WERI-Rb-1 (cell line): Measurements from ENCODE around the gene DENND1A.
A peak's percentile ranks its signal among the peaks of the same experiment; 100 is the strongest.

Experiments used
- DNase-seq: peaks from one replicate; pipeline ENCODE4 v3.0.0-alpha.2; 2020
- H3K27ac ChIP-seq: fragments of 250-450 bp; sonication (Bioruptor Pico); 2 replicates; pipeline ENCODE4 v1.5.1; 2020; ENCODE audit warnings: mild to moderate bottlenecking, moderate library complexity
- H3K27me3 ChIP-seq: fragments of 250-450 bp; sonication (Bioruptor Pico); 2 replicates; pipeline ENCODE4 v1.5.1; 2021; ENCODE audit warnings: mild to moderate bottlenecking, low read depth, moderate library complexity; ENCODE audit not compliant: insufficient read depth, severe bottlenecking
- H3K36me3 ChIP-seq: fragments of 250-450 bp; sonication (Bioruptor Pico); 2 replicates; pipeline ENCODE4 v1.5.1; 2020; ENCODE audit warnings: mild to moderate bottlenecking, moderate library complexity
- H3K4me3 ChIP-seq: 2 replicates; pipeline ENCODE4 v1.5.1; 2011; ENCODE audit warnings: low read depth, mild to moderate bottlenecking, control low read depth, low read length
- H3K9me3 ChIP-seq: fragments of 250-450 bp; sonication (Bioruptor Pico); 2 replicates; pipeline ENCODE4 v1.5.1; 2021; ENCODE audit warnings: mild to moderate bottlenecking, moderate library complexity; ENCODE audit not compliant: severe bottlenecking
- TF ChIP-seq, protein P1 (sequence below): IDR thresholded peaks from 2 replicates; pipeline ENCODE4 v1.5.1; 2011; ENCODE audit warnings: low read depth, mild to moderate bottlenecking, control low read depth, inconsistent platforms, low read length

DENND1A gene

DNA sequence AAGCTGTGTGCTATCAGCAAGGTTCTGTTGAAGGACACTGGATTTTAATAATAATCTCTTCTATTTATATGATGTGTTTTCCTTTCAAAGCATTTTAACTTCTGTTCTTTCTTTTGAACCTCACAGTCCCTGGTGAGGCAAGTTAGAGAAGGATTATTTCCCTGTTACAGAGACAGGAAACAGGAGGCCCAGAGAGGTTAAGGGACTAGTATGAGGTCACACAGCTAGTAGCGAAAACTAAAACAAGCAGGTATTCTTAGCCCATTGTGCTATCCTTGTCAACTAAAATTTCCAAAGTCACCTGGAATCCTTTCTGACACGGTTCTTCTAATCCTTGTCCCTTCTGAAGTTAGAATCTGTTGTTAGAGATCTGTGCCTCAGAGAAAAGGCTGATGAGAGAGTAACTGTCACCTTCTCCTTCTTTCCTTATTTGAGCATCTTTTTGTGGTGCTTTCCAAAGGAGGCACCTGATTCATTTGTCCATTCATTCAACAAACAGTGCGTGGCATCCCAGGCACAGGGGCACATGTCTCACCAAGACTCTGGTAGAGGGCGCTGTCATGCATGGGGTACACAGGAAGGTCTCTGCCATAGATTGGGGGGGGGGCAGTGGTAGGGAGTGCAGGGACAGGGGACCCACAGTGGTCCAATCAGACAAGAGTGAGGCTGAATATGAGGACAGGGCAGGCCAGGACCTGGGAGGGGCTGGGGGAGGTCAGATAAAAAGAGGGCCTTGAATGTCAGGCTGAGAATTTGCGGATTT, 512.5 kb downstream of the DENND1A start:
- no peak for DNase-seq
- TF ChIP-seq, protein P1, sequence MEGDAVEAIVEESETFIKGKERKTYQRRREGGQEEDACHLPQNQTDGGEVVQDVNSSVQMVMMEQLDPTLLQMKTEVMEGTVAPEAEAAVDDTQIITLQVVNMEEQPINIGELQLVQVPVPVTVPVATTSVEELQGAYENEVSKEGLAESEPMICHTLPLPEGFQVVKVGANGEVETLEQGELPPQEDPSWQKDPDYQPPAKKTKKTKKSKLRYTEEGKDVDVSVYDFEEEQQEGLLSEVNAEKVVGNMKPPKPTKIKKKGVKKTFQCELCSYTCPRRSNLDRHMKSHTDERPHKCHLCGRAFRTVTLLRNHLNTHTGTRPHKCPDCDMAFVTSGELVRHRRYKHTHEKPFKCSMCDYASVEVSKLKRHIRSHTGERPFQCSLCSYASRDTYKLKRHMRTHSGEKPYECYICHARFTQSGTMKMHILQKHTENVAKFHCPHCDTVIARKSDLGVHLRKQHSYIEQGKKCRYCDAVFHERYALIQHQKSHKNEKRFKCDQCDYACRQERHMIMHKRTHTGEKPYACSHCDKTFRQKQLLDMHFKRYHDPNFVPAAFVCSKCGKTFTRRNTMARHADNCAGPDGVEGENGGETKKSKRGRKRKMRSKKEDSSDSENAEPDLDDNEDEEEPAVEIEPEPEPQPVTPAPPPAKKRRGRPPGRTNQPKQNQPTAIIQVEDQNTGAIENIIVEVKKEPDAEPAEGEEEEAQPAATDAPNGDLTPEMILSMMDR: peak; percentile 35
- no peaks in the 10 kb centered on the region for H3K9me3 ChIP-seq
- no peak overlapping the region for H3K4me3 ChIP-seq
- H3K27ac ChIP-seq: no peak overlapping the region
- H3K27me3 ChIP-seq: no peaks in the 10 kb centered on the region
- peaks cover 12% of the 10 kb centered on the region for H3K36me3 ChIP-seq

DNA sequence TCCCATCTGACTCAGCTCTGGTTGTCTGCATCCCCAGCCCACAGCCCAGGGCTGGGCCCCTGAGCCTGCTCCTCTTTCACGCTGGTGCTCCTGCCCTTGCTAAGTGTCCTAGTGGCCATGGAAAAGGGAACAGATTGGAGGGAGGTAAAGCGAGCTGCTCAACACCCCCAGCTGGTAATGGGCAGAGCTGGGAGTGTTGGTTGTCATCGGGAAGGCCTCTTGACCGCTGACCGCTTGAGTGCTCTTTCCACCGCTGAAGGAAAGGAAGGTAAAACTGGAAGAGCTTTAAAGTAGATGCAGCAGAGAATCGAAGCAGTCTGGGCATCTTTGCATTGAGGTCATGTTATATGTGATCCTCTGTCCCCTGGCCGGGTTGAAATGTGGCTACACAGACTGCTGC, 513.8 kb downstream of the DENND1A start:
- H3K9me3 ChIP-seq: no peaks in the 10 kb centered on the region
- no peaks in the 10 kb centered on the region for H3K27me3 ChIP-seq
- TF ChIP-seq, protein P1: no peak
- H3K36me3 ChIP-seq: peaks cover 12% of the 10 kb centered on the region
- DNase-seq: no peak
- H3K4me3 ChIP-seq: no peak overlapping the region
- H3K27ac ChIP-seq: no peak overlapping the region

DNA sequence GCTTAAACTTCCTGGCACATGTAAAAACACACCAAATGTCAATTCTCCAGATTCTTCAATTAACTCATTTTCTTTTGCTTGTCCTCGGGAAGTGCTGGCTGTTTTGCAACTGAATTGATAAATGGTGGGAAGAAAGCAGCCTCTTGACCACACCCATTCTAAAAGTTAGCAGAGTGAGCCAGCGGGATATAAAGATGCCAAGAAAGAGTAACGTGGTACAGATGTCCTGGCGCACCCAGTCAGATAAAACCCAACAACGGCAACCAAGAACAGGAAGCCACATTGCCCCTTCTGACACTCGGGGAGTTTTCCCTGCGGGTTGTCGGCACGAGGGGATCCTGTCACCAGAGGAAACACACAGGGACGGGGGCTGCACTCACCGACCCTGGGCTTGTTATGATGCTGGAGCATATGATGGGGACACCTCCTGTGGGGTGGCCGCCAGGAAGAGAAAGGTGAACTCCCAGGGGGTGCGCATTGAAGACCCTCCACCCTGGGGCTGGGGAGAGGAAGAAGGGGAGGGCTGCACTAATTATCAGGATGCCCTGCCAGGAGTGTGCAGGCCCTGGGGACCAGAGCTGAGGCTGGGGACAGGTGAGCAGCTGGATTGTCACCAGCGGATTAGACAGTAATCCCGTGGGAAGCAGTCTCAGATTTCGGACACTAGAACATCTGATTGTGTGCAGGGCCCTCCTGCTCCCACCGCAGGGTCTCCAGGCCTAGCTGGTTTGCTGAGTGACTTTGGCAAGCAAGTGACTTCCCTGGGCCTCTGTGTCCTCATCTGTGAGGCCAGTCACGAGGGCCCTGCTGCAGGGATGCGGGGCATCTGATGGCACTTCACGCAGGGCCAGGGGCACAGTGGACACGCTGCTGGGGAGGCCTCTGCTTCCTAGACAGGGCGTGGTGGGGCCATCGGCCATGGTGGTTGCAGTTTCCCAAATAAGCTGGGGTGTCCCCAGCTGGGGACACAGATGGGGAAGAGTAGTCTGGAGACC, 514.7 kb downstream of the DENND1A start:
- peak; percentile 76 for DNase-seq
- H3K9me3 ChIP-seq: no peaks in the 10 kb centered on the region
- TF ChIP-seq, protein P1: no peak
- H3K27me3 ChIP-seq: no peaks in the 10 kb centered on the region
- H3K36me3 ChIP-seq: peaks cover 12% of the 10 kb centered on the region
- no peak overlapping the region for H3K4me3 ChIP-seq
- H3K27ac ChIP-seq: no peak overlapping the region

DNA sequence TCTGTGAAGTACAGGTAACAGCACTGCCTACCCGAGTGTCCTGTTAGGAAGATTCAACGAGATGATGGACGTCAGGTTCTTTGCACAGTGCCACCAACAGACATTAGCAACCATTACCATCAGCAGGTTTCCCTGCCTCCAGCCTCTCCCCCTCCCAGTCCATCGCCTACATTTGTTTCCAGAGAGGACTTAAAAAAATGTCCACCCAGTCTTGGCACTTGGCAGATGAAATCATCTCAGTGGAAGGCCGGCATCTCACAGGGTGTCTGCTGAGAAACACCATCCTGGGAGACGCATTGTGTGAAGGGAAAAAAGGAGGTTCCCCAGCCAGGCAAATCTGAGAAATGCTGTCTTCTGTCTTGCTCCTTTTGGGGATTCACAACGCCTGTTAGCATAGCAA, 515.7 kb downstream of the DENND1A start:
- TF ChIP-seq, protein P1: no peak
- H3K9me3 ChIP-seq: no peaks in the 10 kb centered on the region
- H3K4me3 ChIP-seq: no peak overlapping the region
- no peaks in the 10 kb centered on the region for H3K27me3 ChIP-seq
- H3K36me3 ChIP-seq: peaks cover 5% of the 10 kb centered on the region
- H3K27ac ChIP-seq: no peak overlapping the region
- DNase-seq: no peak

DNA sequence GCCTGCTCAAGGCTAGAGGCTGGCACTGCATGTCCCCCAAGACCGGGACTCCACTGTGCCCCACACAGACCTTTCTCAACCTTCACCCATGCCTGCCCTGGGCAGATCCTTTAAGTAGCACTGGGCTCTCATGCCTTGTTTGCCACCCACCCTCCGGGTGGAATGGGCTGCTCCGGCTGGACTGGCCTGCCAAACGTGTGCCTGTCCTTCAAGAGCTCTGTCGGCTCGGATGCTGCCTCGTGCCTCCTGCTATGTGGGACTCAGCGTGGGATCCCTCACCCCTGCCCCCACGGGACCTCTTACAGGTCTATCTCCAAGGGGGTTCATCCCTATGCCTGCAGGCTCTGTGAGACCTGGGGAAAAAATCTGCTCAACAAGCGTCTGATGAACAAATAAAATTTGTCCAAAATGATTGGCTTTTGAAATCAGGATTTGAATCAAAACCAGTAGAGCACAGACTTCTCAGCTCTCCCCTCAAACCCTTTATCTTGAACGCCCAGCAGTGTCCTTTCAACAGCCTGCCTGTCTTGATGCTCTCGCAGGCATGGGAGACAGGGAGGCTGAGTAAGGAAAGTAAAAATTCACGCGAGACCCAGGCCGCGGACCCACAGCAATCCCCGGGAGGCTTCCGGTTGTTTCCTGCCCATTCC, 517.6 kb downstream of the DENND1A start:
- Histone ChIP-seq H3K27ac (no peak overlapping the region), H3K36me3 (no peaks in the 10 kb centered on the region; the same call in 1 of the 2 replicates), H3K27me3 (no peaks in the 10 kb centered on the region), H3K4me3 (no peak overlapping the region), H3K9me3 (no peaks in the 10 kb centered on the region)
- TF ChIP-seq, protein P1: no peak
- DNase-seq: no peak
